Neural cell (in vitro differentiated cells): Measurements from ENCODE around the gene NTN3.

Experiments used
- CTCF ChIP-seq: fragments of 450-650 bp; IDR thresholded peaks from 2 replicates; pipeline ENCODE4 v1.5.1; 2014; ENCODE audit warnings: antibody characterized with exemption, mild to moderate bottlenecking, moderate library complexity; ENCODE audit not compliant: poor library complexity, severe bottlenecking
- EZH2 ChIP-seq: fragments of 200-600, 300-800 bp; shearing (Covaris generic), sonication (generic); IDR thresholded peaks from 2 replicates; pipeline ENCODE4 v1.6.1; 2014; ENCODE audit warnings: antibody characterized with exemption, low read length, borderline replicate concordance, mild to moderate bottlenecking; ENCODE audit not compliant: insufficient read depth, poor library complexity, severe bottlenecking
- MXI1 ChIP-seq: fragments of 450-650 bp; conservative IDR thresholded peaks from 2 replicates; pipeline ENCODE4 v1.6.1; 2014; ENCODE audit warnings: antibody characterized with exemption, mild to moderate bottlenecking; ENCODE audit not compliant: poor library complexity, severe bottlenecking
- REST ChIP-seq: IDR thresholded peaks from 2 replicates; pipeline ENCODE4 v1.6.1; 2012; ENCODE audit warnings: borderline replicate concordance

DNA sequence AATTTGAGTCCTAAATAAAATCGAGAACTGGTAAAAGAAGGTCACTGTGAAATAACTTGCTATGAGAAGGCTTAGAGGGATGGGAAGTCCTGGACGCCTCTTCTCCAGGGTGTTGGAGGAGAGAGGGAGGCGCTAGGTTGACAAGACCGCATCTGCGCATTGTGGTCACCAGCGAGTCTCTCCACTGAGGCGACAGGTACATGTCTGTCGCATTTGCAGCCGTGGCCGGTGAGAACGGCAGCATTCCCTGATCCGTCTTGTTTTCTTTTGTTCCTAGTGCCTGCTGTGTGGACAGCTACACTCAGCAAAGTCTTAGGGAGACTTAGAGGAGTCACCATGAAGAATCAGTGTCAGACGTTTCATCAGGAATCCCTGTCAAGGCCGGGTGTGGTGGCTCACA lies 34.6 kb downstream of the NTN3 start:
- no peak for TF ChIP-seq CTCF
- TF ChIP-seq REST = no peak
- no peak for TF ChIP-seq MXI1
- TF ChIP-seq EZH2 = no peak
